H1 (cell line): ENCODE measurements around the gene PNMA6A. TPM values are rescaled to one million over a fixed set of nuclear protein-coding genes. Genes with fewer than 3 reads are reported as not detected.
"Not testable (repeated sequence)": the region's sequence is repeated elsewhere in the genome, so short reads cannot be mapped to it uniquely, and the experiment has no call there.

Experiments
- CTCF ChIA-PET: fragments of 300-600 bp; sonication (Branson Sonifier 250); formaldehyde crosslinking; loops from one replicate; lab custom pipeline; 2021; ENCODE audit not compliant: partially characterized antibody; lab: Charles Lee
- POLR2A ChIA-PET: fragments of 300-600 bp; sonication (Branson Sonifier 250); formaldehyde crosslinking; loops from one replicate; lab custom pipeline; 2021; ENCODE audit warnings: inconsistent platforms; ENCODE audit not compliant: partially characterized antibody; lab: Charles Lee
- DNase-seq, 2 experiments: peaks; one replicate each; pipeline versions ENCODE4 v3.0.0 to v3.0.0-alpha.2; 2010 to 2022; ENCODE audit warnings: low spot score in 2 of 2, low read depth in 1 of 2, mixed read lengths in 1 of 2
- FAIRE-seq: peaks from 2 replicates; lab custom pipeline; 2011; peaks lifted over from hg19 to GRCh38; lab: Jason Lieb, UNC
- H2AFZ ChIP-seq: 2 replicates; pipeline ENCODE4 v1.8.1; 2012; ENCODE audit warnings: low read length, inconsistent platforms
- H2AK5ac ChIP-seq: 2 replicates; pipeline ENCODE4 v1.6.1; 2013; ENCODE audit warnings: low read depth, low read length
- H2BK120ac ChIP-seq: replicated peaks from 2 replicates; pipeline ENCODE3; 2013; ENCODE audit warnings: low read depth, low read length, inconsistent platforms
- H2BK12ac ChIP-seq: 2 replicates; pipeline ENCODE4 v1.6.1; 2013; ENCODE audit warnings: low read depth, low read length
- H2BK15ac ChIP-seq: 2 replicates; pipeline ENCODE4 v1.6.1; 2013; ENCODE audit warnings: low read length
- H2BK20ac ChIP-seq: 2 replicates; pipeline ENCODE4 v1.6.1; 2013; ENCODE audit warnings: low read length
- H2BK5ac ChIP-seq: 2 replicates; pipeline ENCODE4 v1.6.1; 2013; ENCODE audit warnings: low read depth, low read length
- H3K14ac ChIP-seq: 2 replicates; pipeline ENCODE4 v1.6.1; 2013; ENCODE audit warnings: inconsistent platforms; ENCODE audit not compliant: insufficient read length
- H3K18ac ChIP-seq: 2 replicates; pipeline ENCODE4 v1.6.1; 2013; ENCODE audit warnings: low read length; ENCODE audit errors: extremely low read depth
- H3K23ac ChIP-seq: 2 replicates; pipeline ENCODE4 v1.6.1; 2013; ENCODE audit warnings: inconsistent platforms; ENCODE audit not compliant: insufficient read length
- H3K23me2 ChIP-seq: 2 replicates; pipeline ENCODE4 v1.6.1; 2013; ENCODE audit warnings: low read depth, low read length
- H3K27ac ChIP-seq: 2 replicates; pipeline ENCODE4 v1.6.1; 2011; ENCODE audit warnings: low read depth, low read length, inconsistent platforms
- H3K27me3 ChIP-seq, 4 experiments: replicated peaks in 1 of 4; 1 replicate in 1 of 4; 2 replicates in 3 of 4; pipeline versions ENCODE4 v1.6.1 to v1.8.1; 2011 to 2013; ENCODE audit warnings: low read length in 3 of 4, mild to moderate bottlenecking in 3 of 4, inconsistent platforms in 2 of 4, mixed read lengths in 2 of 4, moderate library complexity in 1 of 4; ENCODE audit not compliant: control insufficient read depth in 3 of 4, insufficient read depth in 3 of 4; ENCODE audit errors: extremely low read depth in 1 of 4
- H3K36me3 ChIP-seq, 4 experiments: 2 replicates each; pipeline versions ENCODE4 v1.6.1 to v1.8.1; 2011 to 2013; ENCODE audit warnings: mild to moderate bottlenecking in 4 of 4, low read length in 3 of 4, moderate library complexity in 2 of 4, control low read depth in 1 of 4, inconsistent platforms in 1 of 4; ENCODE audit not compliant: insufficient read depth in 4 of 4, control insufficient read depth in 2 of 4
- H3K4ac ChIP-seq: replicated peaks from 2 replicates; pipeline ENCODE3; 2013; ENCODE audit warnings: low read length, low read depth, mixed read lengths, inconsistent platforms; ENCODE audit not compliant: insufficient read length
- H3K4me1 ChIP-seq, 4 experiments: replicated peaks in 1 of 4; 1 replicate in 1 of 4; 2 replicates in 3 of 4; pipeline versions ENCODE4 v1.6.1 to v1.8.1; 2011 to 2013; ENCODE audit warnings: low read length in 3 of 4, inconsistent platforms in 2 of 4, mixed read lengths in 1 of 4; ENCODE audit not compliant: insufficient read depth in 4 of 4, control insufficient read depth in 3 of 4
- H3K4me2 ChIP-seq, 2 experiments: 2 replicates each; pipeline versions ENCODE4 v1.6.1 to v1.8.1; 2011 to 2013; ENCODE audit warnings: low read depth in 2 of 2, low read length in 2 of 2, control low read depth in 1 of 2, inconsistent platforms in 1 of 2, mild to moderate bottlenecking in 1 of 2; ENCODE audit not compliant: insufficient read depth in 1 of 2
- H3K4me3 ChIP-seq, 4 experiments: fragments of 200-600, 300-600 bp in 1 of 4; sonication (generic), shearing (Covaris generic), sonication (Bioruptor Twin) in 1 of 4; 2 replicates each; pipeline versions ENCODE4 v1.5.1 to v1.8.1; 2011 to 2016; ENCODE audit warnings: low read length in 4 of 4, low read depth in 3 of 4, control low read depth in 2 of 4, inconsistent platforms in 2 of 4, mild to moderate bottlenecking in 2 of 4, mixed read lengths in 1 of 4, moderate library complexity in 1 of 4; ENCODE audit not compliant: insufficient read depth in 2 of 4; ENCODE audit errors: extremely low read depth in 1 of 4
- H3K56ac ChIP-seq: replicated peaks from 2 replicates; pipeline ENCODE3; 2013; ENCODE audit warnings: low read depth, mild to moderate bottlenecking, mixed read lengths, low read length, inconsistent platforms; ENCODE audit not compliant: insufficient read length
- H3K79me1 ChIP-seq: 2 replicates; pipeline ENCODE4 v1.6.1; 2013; ENCODE audit warnings: low read depth, low read length, control low read depth
- H3K79me2 ChIP-seq, 2 experiments: 2 replicates each; pipeline versions ENCODE4 v1.6.1 to v1.8.1; 2012 to 2013; ENCODE audit warnings: low read length in 2 of 2, mild to moderate bottlenecking in 2 of 2, inconsistent platforms in 1 of 2; ENCODE audit not compliant: insufficient read depth in 2 of 2, control insufficient read depth in 1 of 2
- H3K9ac ChIP-seq, 4 experiments: replicated peaks in 1 of 4; 1 replicate in 1 of 4; 2 replicates in 3 of 4; pipeline versions ENCODE4 v1.6.1 to v1.8.1; 2011 to 2013; ENCODE audit warnings: low read depth in 3 of 4, low read length in 3 of 4, control low read depth in 2 of 4, mild to moderate bottlenecking in 2 of 4, moderate library complexity in 2 of 4, inconsistent platforms in 1 of 4; ENCODE audit errors: extremely low read depth in 1 of 4
- H3K9me3 ChIP-seq, 2 experiments: 2 replicates each; pipeline versions ENCODE4 v1.6.1 to v1.8.1; 2012 to 2013; ENCODE audit warnings: mild to moderate bottlenecking in 2 of 2, moderate library complexity in 2 of 2, control low read depth in 1 of 2, inconsistent platforms in 1 of 2, low read depth in 1 of 2, low read length in 1 of 2, mixed read lengths in 1 of 2; ENCODE audit not compliant: insufficient read depth in 2 of 2
- H4K20me1 ChIP-seq, 2 experiments: replicated peaks in 1 of 2; 2 replicates each; pipeline versions ENCODE3 to v1.8.1; 2011 to 2013; ENCODE audit warnings: inconsistent platforms in 2 of 2, low read length in 2 of 2, mild to moderate bottlenecking in 1 of 2; ENCODE audit not compliant: insufficient read depth in 2 of 2, control insufficient read depth in 1 of 2
- H4K5ac ChIP-seq: 2 replicates; pipeline ENCODE4 v1.6.1; 2013; ENCODE audit warnings: low read length, low read depth, mixed read lengths, inconsistent platforms; ENCODE audit not compliant: insufficient read length
- H4K8ac ChIP-seq: 2 replicates; pipeline ENCODE4 v1.8.0; 2013; ENCODE audit warnings: mild to moderate bottlenecking, moderate library complexity, low read length, inconsistent platforms; ENCODE audit not compliant: insufficient read depth; ENCODE audit errors: extremely low read depth
- H4K91ac ChIP-seq: replicated peaks from 2 replicates; pipeline ENCODE3; 2013; ENCODE audit warnings: low read length, mixed read lengths, inconsistent platforms; ENCODE audit not compliant: insufficient read length
- WGBS, 2 experiments: shearing (Covaris generic) in 1 of 2; methylation state at CpG; one replicate each; pipeline versions ENCODE4 v1.1.6 to v1.1.7; 2013 to 2015; ENCODE audit warnings: low lambda C conversion rate in 2 of 2, mixed read lengths in 2 of 2, inconsistent platforms in 1 of 2, low coverage in 1 of 2, missing lambda C conversion rate in 1 of 2; ENCODE audit not compliant: insufficient replicate concordance in 2 of 2, insufficient coverage in 1 of 2, insufficient read length in 1 of 2; ENCODE audit errors: extremely low coverage in 1 of 2, missing lambda C conversion rate in 1 of 2; 5-methylcytosine and 5-hydroxymethylcytosine counted together
- polyA plus RNA-seq, 7 experiments: library from polyadenylated mRNA; depleted of rRNA in 3 of 7; stranded (reverse) in 5 of 7; unstranded in 2 of 7; fragments of >200 nt in 5 of 7; fragments of 200-250 nt in 2 of 7; gene quantifications; 1 replicate in 5 of 7; 2 replicates in 1 of 7; 4 replicates in 1 of 7; pipeline versions ENCODE4 v1.2.1 to v1.2.3, GENCODE V29; 2011 to 2013; ENCODE audit warnings: missing spikeins in 2 of 7, mixed read lengths in 2 of 7
- small RNA-seq: library from polyadenylated mRNA; stranded (forward); fragments of <200 nt; extraction: miRNeasy Mini kit (QIAGEN cat#:217004); gene quantifications from one replicate; pipeline ENCODE3, GENCODE V24; 2013; ENCODE audit not compliant: insufficient read depth
- total RNA-seq: library from RNA; stranded (reverse); fragmentation: NEBNext Ultra II Directional; extraction: Animal tissue kit (Norgen Biotek cat#: 25700); gene quantifications from 2 replicates; pipeline ENCODE4 v1.2.1, GENCODE V29; 2021

The PNMA6A gene
- total and polyA plus RNA-seq, 2 of the 8 experiments (the other 6 are each of a cell fraction or from before 2014, with no cell fraction given) = 2.2 to 5.7 TPM

- H3K27me3 ChIP-seq, H3K36me3 ChIP-seq, H4K91ac ChIP-seq, H3K9me3 ChIP-seq, FAIRE-seq, H2BK12ac ChIP-seq, POLR2A ChIA-PET, H3K79me2 ChIP-seq, H3K4me1 ChIP-seq, H3K27ac ChIP-seq, H4K5ac ChIP-seq, H3K4me3 ChIP-seq, H3K14ac ChIP-seq, H2AK5ac ChIP-seq, H3K18ac ChIP-seq, H3K4me2 ChIP-seq, H3K79me1 ChIP-seq, H3K4ac ChIP-seq, H4K20me1 ChIP-seq, H3K23me2 ChIP-seq, H2AFZ ChIP-seq, H3K56ac ChIP-seq, DNase-seq, H2BK120ac ChIP-seq, H2BK20ac ChIP-seq, H4K8ac ChIP-seq, H2BK5ac ChIP-seq, H3K23ac ChIP-seq, H3K9ac ChIP-seq, CTCF ChIA-PET, H2BK15ac ChIP-seq: not testable (repeated sequence)
- WGBS, 2 experiments = no CpG with 5 or more reads among the region's 14 CpGs
Measured at GRCh38 chrX:153123468-153123867, 51.2 kb downstream of the PNMA6A start.

Small RNAs within 50 kb of the gene (small RNA-seq; reads per million reads assigned to genes)
- gene AC243428.1 = not detected

Other genes with a start within 250 kb of the PNMA6A start
- 24.2 and 24.3 TPM in 2 replicates for gene CETN2, start 241.7 kb upstream of the PNMA6A start, total RNA-seq
- 7.6 and 13.1 TPM in 2 replicates for gene CETN2, start 241.7 kb upstream of the PNMA6A start, polyA plus RNA-seq (2011; rRNA removed)
- gene NSDHL, start 241.4 kb upstream of the PNMA6A start, total RNA-seq = 30.5 and 31.5 TPM in 2 replicates
- gene NSDHL, start 241.4 kb upstream of the PNMA6A start, polyA plus RNA-seq (2011; rRNA removed) = 26.8 and 34.6 TPM in 2 replicates
- gene ZNF185, start 174.4 kb upstream of the PNMA6A start, total RNA-seq = 15.4 and 15.6 TPM in 2 replicates
- 18.6 and 20.1 TPM in 2 replicates for gene ZNF185, start 174.4 kb upstream of the PNMA6A start, polyA plus RNA-seq (2011; rRNA removed)
- 0.11 and 0.27 TPM in 2 replicates for gene PNMA5, start 78.3 kb upstream of the PNMA6A start, total RNA-seq
- 0.11 and 0.14 TPM in 2 replicates for gene PNMA5, start 78.3 kb upstream of the PNMA6A start, polyA plus RNA-seq (2011; rRNA removed)
- gene PNMA3, start 16.0 kb upstream of the PNMA6A start, total RNA-seq = 6.9 and 7.8 TPM in 2 replicates
- gene PNMA3, start 16.0 kb upstream of the PNMA6A start, polyA plus RNA-seq (2011; rRNA removed) = 3.3 and 4.7 TPM in 2 replicates
- not detected in 2 replicates for gene MAGEA1, start 106.8 kb downstream of the PNMA6A start, total RNA-seq
- gene MAGEA1, start 106.8 kb downstream of the PNMA6A start, polyA plus RNA-seq (2011; rRNA removed) = not detected in 2 replicates
- gene PNMA6F, start 249.3 kb downstream of the PNMA6A start, total RNA-seq = 0.15 and 0.22 TPM in 2 replicates
- gene PNMA6F, start 249.3 kb downstream of the PNMA6A start, polyA plus RNA-seq (2011; rRNA removed) = 0.12 and 0.36 TPM in 2 replicates